ENCODE data around the gene APOL2.

DNA sequence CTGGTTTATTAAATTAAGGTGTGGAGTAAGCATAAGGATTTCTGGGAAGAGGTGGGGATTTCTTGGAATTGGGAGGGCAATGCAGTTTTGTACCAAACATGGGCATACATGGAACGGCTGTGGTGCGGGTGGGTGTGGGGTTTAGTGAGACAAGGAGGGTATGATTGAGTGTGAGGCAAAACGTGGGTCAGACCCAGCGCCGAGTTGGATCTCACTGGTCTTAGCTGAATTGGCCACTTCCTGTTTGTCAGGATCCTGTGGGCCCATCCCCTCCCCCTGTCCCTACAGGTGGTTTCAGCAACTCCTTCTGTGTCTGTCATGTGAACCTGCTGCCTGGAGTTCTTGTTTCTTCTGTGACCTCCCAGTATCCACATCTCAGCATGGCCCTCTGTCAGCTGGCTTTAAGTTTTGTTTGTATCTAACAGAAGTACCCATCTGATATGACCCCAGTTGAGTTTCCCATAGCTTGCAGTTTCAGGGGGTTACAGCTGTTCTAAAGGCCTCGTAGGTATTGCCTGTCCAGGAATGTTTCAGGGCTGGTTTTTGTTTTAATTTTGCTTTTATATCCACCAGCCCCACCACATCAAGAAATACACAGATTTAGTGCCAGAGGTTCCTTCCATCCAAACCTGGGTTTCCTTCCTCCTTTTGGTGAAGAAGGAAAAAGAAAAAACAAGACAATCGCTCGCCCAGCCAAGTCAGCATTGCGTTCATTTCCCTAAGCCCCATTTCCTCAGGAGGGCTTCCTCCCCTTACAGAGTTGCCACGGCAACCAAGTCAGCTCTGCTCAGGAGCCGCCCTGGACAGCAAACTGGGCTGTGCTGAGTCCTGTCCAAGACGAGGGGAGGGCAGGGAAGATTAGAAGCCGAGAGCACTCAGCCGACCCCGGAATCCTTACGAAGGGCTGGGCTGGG, 19.6 kb upstream of the APOL2 start:
- TF ChIP-seq EP300 (IDR thresholded peaks at IDR 0.05), result no peak
- TF ChIP-seq, protein P1, sequence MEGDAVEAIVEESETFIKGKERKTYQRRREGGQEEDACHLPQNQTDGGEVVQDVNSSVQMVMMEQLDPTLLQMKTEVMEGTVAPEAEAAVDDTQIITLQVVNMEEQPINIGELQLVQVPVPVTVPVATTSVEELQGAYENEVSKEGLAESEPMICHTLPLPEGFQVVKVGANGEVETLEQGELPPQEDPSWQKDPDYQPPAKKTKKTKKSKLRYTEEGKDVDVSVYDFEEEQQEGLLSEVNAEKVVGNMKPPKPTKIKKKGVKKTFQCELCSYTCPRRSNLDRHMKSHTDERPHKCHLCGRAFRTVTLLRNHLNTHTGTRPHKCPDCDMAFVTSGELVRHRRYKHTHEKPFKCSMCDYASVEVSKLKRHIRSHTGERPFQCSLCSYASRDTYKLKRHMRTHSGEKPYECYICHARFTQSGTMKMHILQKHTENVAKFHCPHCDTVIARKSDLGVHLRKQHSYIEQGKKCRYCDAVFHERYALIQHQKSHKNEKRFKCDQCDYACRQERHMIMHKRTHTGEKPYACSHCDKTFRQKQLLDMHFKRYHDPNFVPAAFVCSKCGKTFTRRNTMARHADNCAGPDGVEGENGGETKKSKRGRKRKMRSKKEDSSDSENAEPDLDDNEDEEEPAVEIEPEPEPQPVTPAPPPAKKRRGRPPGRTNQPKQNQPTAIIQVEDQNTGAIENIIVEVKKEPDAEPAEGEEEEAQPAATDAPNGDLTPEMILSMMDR (IDR thresholded peaks at IDR 0.05), result no peak

All from ovary (tissue), 3 donors.